IMR-90 (cell line): Measurements from ENCODE around the gene HOXA2. TPM values are rescaled to one million over a fixed set of nuclear protein-coding genes. Genes with fewer than 3 reads are reported as not detected.
A peak's percentile ranks its signal among the peaks of the same experiment; 100 is the strongest.

Source experiments
- ATAC-seq: fragments of 200-7000 bp; cut with Tn5 transposase; 2 replicates; pipeline ENCODE4 v1.9.1; 2020; ENCODE audit warnings: low read depth, mild to moderate bottlenecking, moderate library complexity
- BruUV-seq: library from RNA; stranded (reverse); fragments of 400-500 nt; replicated peaks from 2 replicates; lab custom pipeline; 2021; lab: Mats Ljungman, UMichigan
- CTCF ChIA-PET: fragments of 300-600 bp; formaldehyde crosslinking; extraction: SDS; loops from one replicate; lab custom pipeline; 2021; ENCODE audit warnings: antibody characterized with exemption; lab: Yijun Ruan, JAX
- POLR2A ChIA-PET: fragments of 300-600 bp; sonication (Branson Sonifier 250); formaldehyde crosslinking; loops from one replicate; lab custom pipeline; 2022; ENCODE audit warnings: antibody characterized with exemption; ENCODE audit not compliant: unreplicated experiment; lab: Charles Lee
- DNase-seq: peaks from one replicate; pipeline ENCODE4 v3.0.0; 2013
- H2AFZ ChIP-seq: replicated peaks from 2 replicates; pipeline ENCODE3; 2013; ENCODE audit warnings: low read length, mild to moderate bottlenecking; ENCODE audit not compliant: poor library complexity
- H2AK5ac ChIP-seq: 2 replicates; pipeline ENCODE4 v1.6.1; 2013; ENCODE audit warnings: low read depth, low read length, inconsistent platforms
- H2AK9ac ChIP-seq: replicated peaks from 2 replicates; pipeline ENCODE3; 2013; ENCODE audit warnings: mild to moderate bottlenecking, low read depth, low read length, moderate library complexity; ENCODE audit not compliant: poor library complexity
- H2BK120ac ChIP-seq: 2 replicates; pipeline ENCODE4 v1.6.1; 2013; ENCODE audit warnings: low read depth, low read length, inconsistent platforms
- H2BK15ac ChIP-seq: 3 replicates; pipeline ENCODE4 v1.6.1; 2013; ENCODE audit warnings: low read depth, low read length, inconsistent platforms
- H2BK20ac ChIP-seq: 2 replicates; pipeline ENCODE4 v1.6.1; 2013; ENCODE audit warnings: low read depth, mild to moderate bottlenecking, inconsistent platforms, low read length, moderate library complexity
- H2BK5ac ChIP-seq: 2 replicates; pipeline ENCODE4 v1.6.1; 2013; ENCODE audit warnings: mild to moderate bottlenecking, low read depth, low read length, inconsistent platforms; ENCODE audit not compliant: poor library complexity, severe bottlenecking
- H3K14ac ChIP-seq: replicated peaks from 2 replicates; pipeline ENCODE4 v1.6.1; 2013; ENCODE audit warnings: low read depth, low read length, inconsistent platforms
- H3K18ac ChIP-seq: 2 replicates; pipeline ENCODE4 v1.6.1; 2013; ENCODE audit warnings: low read depth, low read length, control low read depth
- H3K23ac ChIP-seq: 2 replicates; pipeline ENCODE4 v1.6.1; 2013; ENCODE audit warnings: low read depth, low read length, inconsistent platforms
- H3K27ac ChIP-seq: 2 replicates; pipeline ENCODE4 v1.5.1; 2013; ENCODE audit warnings: mild to moderate bottlenecking, control low read depth, low read length; ENCODE audit not compliant: insufficient read depth
- H3K27me3 ChIP-seq: 2 replicates; pipeline ENCODE4 v1.6.1; 2013; ENCODE audit warnings: low read length; ENCODE audit not compliant: control insufficient read depth, insufficient read depth
- H3K36me3 ChIP-seq: 2 replicates; pipeline ENCODE4 v1.6.1; 2013; ENCODE audit warnings: low read length, mixed read lengths; ENCODE audit not compliant: control insufficient read depth, insufficient read depth
- H3K4ac ChIP-seq: 2 replicates; pipeline ENCODE4 v1.6.1; 2013; ENCODE audit warnings: low read depth, low read length, inconsistent platforms
- H3K4me1 ChIP-seq: 2 replicates; pipeline ENCODE4 v1.6.1; 2013; ENCODE audit warnings: low read length, mixed read lengths; ENCODE audit not compliant: control insufficient read depth, insufficient read depth
- H3K4me2 ChIP-seq: 2 replicates; pipeline ENCODE4 v1.6.1; 2013; ENCODE audit warnings: low read depth, mild to moderate bottlenecking, control low read depth, low read length, moderate library complexity
- H3K4me3 ChIP-seq: 2 replicates; pipeline ENCODE4 v1.5.1; 2013; ENCODE audit warnings: low read depth, mild to moderate bottlenecking, control low read depth, low read length, moderate library complexity; ENCODE audit not compliant: insufficient read depth
- H3K56ac ChIP-seq: 2 replicates; pipeline ENCODE4 v1.6.1; 2013; ENCODE audit warnings: low read length, inconsistent platforms; ENCODE audit not compliant: insufficient read depth; ENCODE audit errors: extremely low read depth
- H3K79me1 ChIP-seq, 2 experiments: 2 replicates each; pipeline ENCODE4 v1.6.1; 2013; ENCODE audit warnings: low read length in 2 of 2, inconsistent platforms in 1 of 2, low read depth in 1 of 2
- H3K9ac ChIP-seq: 2 replicates; pipeline ENCODE4 v1.6.1; 2013; ENCODE audit warnings: low read depth, low read length, control low read depth
- H3K9me1 ChIP-seq: 2 replicates; pipeline ENCODE4 v1.6.1; 2013; ENCODE audit warnings: low read length, inconsistent platforms; ENCODE audit not compliant: insufficient read depth
- H3K9me3 ChIP-seq: 2 replicates; pipeline ENCODE4 v1.6.1; 2013; ENCODE audit warnings: low read length; ENCODE audit not compliant: control insufficient read depth, insufficient read depth
- H4K20me1 ChIP-seq: 2 replicates; pipeline ENCODE4 v1.6.1; 2013; ENCODE audit warnings: low read length, inconsistent platforms; ENCODE audit not compliant: insufficient read depth
- H4K5ac ChIP-seq: 2 replicates; pipeline ENCODE4 v1.6.1; 2013; ENCODE audit warnings: mild to moderate bottlenecking, low read depth, low read length, control low read depth
- H4K8ac ChIP-seq, 2 experiments: 2 replicates each; pipeline ENCODE4 v1.6.1; 2013; ENCODE audit warnings: low read depth in 2 of 2, low read length in 2 of 2, control low read depth in 1 of 2, inconsistent platforms in 1 of 2
- H4K91ac ChIP-seq: 2 replicates; pipeline ENCODE4 v1.6.1; 2013; ENCODE audit warnings: low read depth, low read length, inconsistent platforms; ENCODE audit not compliant: insufficient read depth
- BHLHE40 ChIP-seq: fragments of 150-350 bp; IDR thresholded peaks from 2 replicates; pipeline ENCODE4 v1.6.1; 2016; ENCODE audit warnings: mild to moderate bottlenecking, low read depth, low read length
- CHD1 ChIP-seq: IDR thresholded peaks from 2 replicates; pipeline ENCODE4 v1.6.1; 2012; ENCODE audit warnings: low read depth, low read length, improper control_type of control experiment
- NFE2L2 ChIP-seq: fragments of 150-350 bp; IDR thresholded peaks from 2 replicates; pipeline ENCODE4 v1.6.1; 2016; ENCODE audit warnings: low read depth, mild to moderate bottlenecking, low read length
- POLR2A ChIP-seq: IDR thresholded peaks from 2 replicates; pipeline ENCODE4 v1.6.1; 2012; ENCODE audit warnings: mild to moderate bottlenecking, low read depth, low read length
- RCOR1 ChIP-seq: IDR thresholded peaks from 2 replicates; pipeline ENCODE4 v1.6.1; 2012; ENCODE audit warnings: mild to moderate bottlenecking, low read length, improper control_type of control experiment; ENCODE audit not compliant: insufficient replicate concordance
- USF2 ChIP-seq: fragments of 150-350 bp; IDR thresholded peaks from 2 replicates; pipeline ENCODE4 v1.6.1; 2017; ENCODE audit warnings: mild to moderate bottlenecking, antibody characterized with exemption, low read length, low read depth
- WGBS, 2 experiments: methylation state at CpG; one replicate each; pipeline versions ENCODE4 v1.1.5 to v1.1.7; 2013; ENCODE audit warnings: missing lambda C conversion rate in 2 of 2; ENCODE audit not compliant: insufficient read length in 1 of 2; ENCODE audit errors: extremely low coverage in 2 of 2; 5-methylcytosine and 5-hydroxymethylcytosine counted together
- dilution Hi-C: fragments of 300-500 bp; cut with HindIII; formaldehyde crosslinking; loops from one replicate; pipeline ENCODE4 v1.14.3; 2018; ENCODE audit warnings: low sequenced_read_pairs; ENCODE audit not compliant: unreplicated experiment
- in situ Hi-C: fragments of 300-500 bp; cut with MboI; formaldehyde crosslinking; loops from 3 replicates; pipeline ENCODE4 v1.14.3; 2019; ENCODE audit warnings: low sequenced_read_pairs, inconsistent platforms, mixed read lengths
- intact Hi-C: fragments of 100-400 bp; cut with micrococcal nuclease; formaldehyde crosslinking; loops from 2 replicates; pipeline ENCODE4 v1.10.0; 2022
- polyA plus RNA-seq, 3 experiments: library from polyadenylated mRNA; depleted of rRNA; stranded (reverse); fragments of >200 nt; gene quantifications; 2 replicates each; pipeline ENCODE4 v1.2.3, GENCODE V29; 2012; ENCODE audit warnings: low replicate concordance in 1 of 3
- total RNA-seq: library from RNA; depleted of rRNA; stranded (reverse); fragments of >200 nt; gene quantifications from 2 replicates; pipeline ENCODE4 v1.2.3, GENCODE V29; 2012

Gene HOXA2
- total and polyA plus RNA-seq, 2 of the 4 experiments (the other 2 are of a cell fraction): 1.6 to 3.9 TPM

GRCh38 chr7:27112361-27112760, 9.9 kb upstream of the HOXA2 start:
- H3K23ac ChIP-seq: peak overlapping the region; percentile 6; the same call in 1 of the 2 replicates
- H2AK9ac ChIP-seq: no peak overlapping the region
- no peaks in the 10 kb centered on the region for H3K9me3 ChIP-seq
- no peak overlapping the region for H4K91ac ChIP-seq
- DNase-seq: peak; percentile 25
- H3K4ac ChIP-seq: no peak overlapping the region
- peak overlapping the region; percentile 65 for H3K4me3 ChIP-seq
- no CpG with 5 or more reads among the region's 4 CpGs for WGBS, 2 experiments
- peaks cover 0 to 34% of the 10 kb centered on the region in 2 experiments; a peak in 2 of 4 replicates for H3K79me1 ChIP-seq
- H3K9ac ChIP-seq: peak overlapping the region; percentile 95; the same call in 1 of the 2 replicates
- H4K20me1 ChIP-seq: peaks cover 16% of the 10 kb centered on the region
- no peak overlapping the region for H2AK5ac ChIP-seq
- no peak overlapping the region for H3K56ac ChIP-seq
- H2BK5ac ChIP-seq: peak overlapping the region; percentile 92
- no TSS peak for BruUV-seq
- H3K36me3 ChIP-seq: peaks cover 17% of the 10 kb centered on the region; the same call in 1 of the 2 replicates
- no peak overlapping the region for H3K14ac ChIP-seq
- no peak overlapping the region for H2BK15ac ChIP-seq
- no peak overlapping the region for H4K5ac ChIP-seq
- H3K4me1 ChIP-seq: peaks cover 27% of the 10 kb centered on the region
- H2AFZ ChIP-seq: no peak overlapping the region
- intact Hi-C loops (no loop called here), in situ Hi-C loops (no loop called here), dilution Hi-C loops (no loop called here)
- ATAC-seq: no peak
- no peak overlapping the region for H2BK120ac ChIP-seq
- TF ChIP-seq USF2 (no peak), CHD1 (no peak), RCOR1 (no peak), BHLHE40 (no peak), POLR2A (no peak), NFE2L2 (no peak)
- H3K9me1 ChIP-seq: peaks cover 13% of the 10 kb centered on the region; the same call in 1 of the 2 replicates
- H3K27me3 ChIP-seq: no peaks in the 10 kb centered on the region
- peak overlapping the region; percentile 98 for H3K4me2 ChIP-seq
- H4K8ac ChIP-seq: peak overlapping the region in 1 of 2 experiments; percentile 2; a peak in 1 of 4 replicates
- POLR2A ChIA-PET: no interaction called here
- CTCF ChIA-PET: no interaction called here
- H3K18ac ChIP-seq: no peak overlapping the region
- H3K27ac ChIP-seq: peak overlapping the region; percentile 99; the same call in 1 of the 2 replicates
- H2BK20ac ChIP-seq: no peak overlapping the region
